ENCODE results near the gene RALGPS1.
A peak's percentile ranks its signal among the peaks of the same experiment; 100 is the strongest.

The RALGPS1 gene

DNA sequence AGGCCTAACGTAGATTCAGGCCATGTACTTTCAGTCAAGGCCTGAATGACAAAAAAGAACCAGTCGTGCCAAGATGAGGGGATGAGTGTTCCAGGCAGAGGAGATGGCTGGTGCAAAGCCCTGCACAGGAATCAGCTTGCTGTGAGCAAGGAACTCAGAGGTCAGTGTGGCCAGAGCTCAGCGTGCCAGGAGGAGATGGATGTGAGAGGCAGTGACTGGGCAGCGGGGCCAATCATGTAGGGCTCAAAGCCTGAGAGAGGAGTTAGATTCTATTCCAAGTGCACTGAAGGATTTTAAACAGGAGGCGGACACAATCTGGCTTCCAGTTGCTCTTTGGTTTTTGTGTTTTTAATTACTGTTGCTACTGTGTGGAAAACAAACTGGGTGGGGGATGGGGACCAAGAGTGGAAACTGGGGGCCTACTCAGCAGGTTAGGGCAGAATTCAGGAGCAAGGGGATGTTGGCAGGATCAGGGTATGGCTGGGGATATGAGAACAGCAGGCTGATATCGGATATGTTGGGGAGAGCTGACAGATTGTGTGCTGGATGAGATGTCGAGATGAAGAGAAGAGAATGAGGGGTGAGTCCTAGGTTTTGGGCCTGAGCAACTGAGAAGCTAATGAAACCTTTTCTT lies 143.5 kb downstream of the RALGPS1 start:
- H3K4me3 ChIP-seq (replicated peaks in 1 of 2; ENCODE audit: low read depth in 2 of 2, low read length in 2 of 2), result no peak overlapping the region
- no peak for DNase-seq (ENCODE audit: low read depth in 2 of 2)
- TF ChIP-seq, protein P1, sequence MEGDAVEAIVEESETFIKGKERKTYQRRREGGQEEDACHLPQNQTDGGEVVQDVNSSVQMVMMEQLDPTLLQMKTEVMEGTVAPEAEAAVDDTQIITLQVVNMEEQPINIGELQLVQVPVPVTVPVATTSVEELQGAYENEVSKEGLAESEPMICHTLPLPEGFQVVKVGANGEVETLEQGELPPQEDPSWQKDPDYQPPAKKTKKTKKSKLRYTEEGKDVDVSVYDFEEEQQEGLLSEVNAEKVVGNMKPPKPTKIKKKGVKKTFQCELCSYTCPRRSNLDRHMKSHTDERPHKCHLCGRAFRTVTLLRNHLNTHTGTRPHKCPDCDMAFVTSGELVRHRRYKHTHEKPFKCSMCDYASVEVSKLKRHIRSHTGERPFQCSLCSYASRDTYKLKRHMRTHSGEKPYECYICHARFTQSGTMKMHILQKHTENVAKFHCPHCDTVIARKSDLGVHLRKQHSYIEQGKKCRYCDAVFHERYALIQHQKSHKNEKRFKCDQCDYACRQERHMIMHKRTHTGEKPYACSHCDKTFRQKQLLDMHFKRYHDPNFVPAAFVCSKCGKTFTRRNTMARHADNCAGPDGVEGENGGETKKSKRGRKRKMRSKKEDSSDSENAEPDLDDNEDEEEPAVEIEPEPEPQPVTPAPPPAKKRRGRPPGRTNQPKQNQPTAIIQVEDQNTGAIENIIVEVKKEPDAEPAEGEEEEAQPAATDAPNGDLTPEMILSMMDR (IDR thresholded peaks at IDR 0.05; ENCODE audit: low read depth, low read length), result no peak

DNA sequence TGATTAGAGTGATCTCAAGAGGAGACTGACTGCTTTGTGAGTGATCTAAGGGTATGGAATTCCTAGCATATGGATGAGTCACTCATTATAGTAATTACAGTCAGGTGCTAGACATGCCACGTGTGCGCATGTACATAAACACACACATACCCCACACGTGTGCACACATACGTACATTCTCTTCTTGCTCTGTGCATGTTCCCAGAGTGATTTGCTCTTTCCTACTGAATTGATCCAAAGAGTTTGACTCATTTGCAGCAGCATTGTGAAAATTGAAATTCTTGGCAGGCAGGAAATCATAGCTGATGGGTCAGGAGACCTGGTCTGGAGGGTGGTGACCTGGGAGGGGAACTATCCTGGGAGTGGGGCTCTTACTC lies 144.1 kb downstream of the RALGPS1 start:
- peak in 1 of 2 donors; percentile 27 for DNase-seq (ENCODE audit: low read depth in 2 of 2)
- TF ChIP-seq, protein P1 (IDR thresholded peaks at IDR 0.05; ENCODE audit: low read depth, low read length), result no peak
- no peak overlapping the region for H3K4me3 ChIP-seq (replicated peaks in 1 of 2; ENCODE audit: low read depth in 2 of 2, low read length in 2 of 2)

GRCh38 chr9:127059030-127059429 lies 144.4 kb downstream of the RALGPS1 start:
- DNase-seq (ENCODE audit: low read depth in 2 of 2), result no peak
- TF ChIP-seq, protein P1 (IDR thresholded peaks at IDR 0.05; ENCODE audit: low read depth, low read length), result no peak
- H3K4me3 ChIP-seq (replicated peaks in 1 of 2; ENCODE audit: low read depth in 2 of 2, low read length in 2 of 2), result no peak overlapping the region

- DNase-seq (ENCODE audit: low read depth in 2 of 2), result peak in 1 of 2 donors; percentile 39
- TF ChIP-seq, protein P1 (IDR thresholded peaks at IDR 0.05; ENCODE audit: low read depth, low read length), result no peak
- H3K4me3 ChIP-seq (replicated peaks in 1 of 2; ENCODE audit: low read depth in 2 of 2, low read length in 2 of 2), result no peak overlapping the region
Measured at GRCh38 chr9:127059765-127060361, 145.3 kb downstream of the RALGPS1 start.

DNA sequence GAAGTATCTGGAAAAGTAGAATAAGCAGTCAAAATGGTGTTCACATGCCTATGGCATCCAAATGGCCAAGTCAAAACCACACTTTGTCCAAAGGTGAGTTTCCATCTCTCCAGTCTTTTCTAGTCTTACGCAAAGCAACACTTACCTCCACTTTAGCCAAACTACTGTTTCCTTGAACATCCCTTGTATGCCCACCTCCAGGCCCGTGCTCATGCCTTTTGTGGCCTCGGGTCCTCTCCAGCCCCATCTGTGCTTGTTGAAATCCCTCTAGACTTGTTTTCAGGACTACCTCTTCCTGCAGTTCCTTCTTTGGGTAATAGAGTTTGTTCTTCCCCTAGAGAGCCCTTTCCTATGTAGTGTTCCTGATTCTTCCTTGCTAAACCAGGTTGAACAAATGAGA lies 146.8 kb downstream of the RALGPS1 start:
- TF ChIP-seq, protein P1 (IDR thresholded peaks at IDR 0.05; ENCODE audit: low read depth, low read length), result no peak
- DNase-seq (ENCODE audit: low read depth in 2 of 2), result no peak

DNA sequence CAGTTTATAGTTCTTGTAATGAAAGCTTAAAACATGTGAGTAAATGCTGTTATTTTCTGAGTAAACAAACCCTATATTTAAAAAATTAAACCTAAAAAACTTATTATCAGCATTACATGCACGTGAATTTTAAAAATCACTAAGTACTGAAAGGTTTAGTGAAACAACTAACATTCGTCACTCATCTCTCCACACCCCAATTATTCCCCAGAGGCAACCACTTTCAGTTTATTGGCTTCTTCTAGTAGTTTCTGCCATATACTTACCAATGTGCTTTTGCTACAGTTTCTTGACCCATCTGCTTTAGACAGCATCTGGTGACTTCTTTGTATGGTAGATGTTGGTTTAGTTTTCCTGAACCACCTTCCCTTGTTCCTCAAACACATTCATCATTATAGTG lies 149.8 kb downstream of the RALGPS1 start:
- DNase-seq (ENCODE audit: low read depth in 2 of 2), result peak in 1 of 2 donors; percentile 12
- TF ChIP-seq, protein P1 (IDR thresholded peaks at IDR 0.05; ENCODE audit: low read depth, low read length), result no peak
- no peak overlapping the region for H3K4me3 ChIP-seq (replicated peaks in 1 of 2; ENCODE audit: low read depth in 2 of 2, low read length in 2 of 2)

More for the DNA sequence above, 146.8 kb downstream of the RALGPS1 start:
- no peak overlapping the region for H3K4me3 ChIP-seq (replicated peaks in 1 of 2; ENCODE audit: low read depth in 2 of 2, low read length in 2 of 2)
